SJSA1 (cell line): ENCODE results near the gene PRSS21. TPM values are rescaled to one million over a fixed set of nuclear protein-coding genes. Genes with fewer than 3 reads are reported as not detected.

ENCODE experiments used
- DNase-seq, 2 experiments: peaks; one replicate each; pipeline ENCODE4 v3.0.0-alpha.2; 2015 to 2020; ENCODE audit warnings: low spot score in 2 of 2, low read depth in 1 of 2
- H3K27ac ChIP-seq: fragments of 250-450 bp; sonication (Bioruptor Pico); 2 replicates; pipeline ENCODE4 v1.5.1; 2020; ENCODE audit warnings: mild to moderate bottlenecking, moderate library complexity
- H3K27me3 ChIP-seq: fragments of 250-450 bp; sonication (Bioruptor Pico); replicated peaks from 2 replicates; pipeline ENCODE4 v1.5.1; 2020; ENCODE audit warnings: mild to moderate bottlenecking, moderate library complexity
- H3K36me3 ChIP-seq: fragments of 250-450 bp; sonication (Bioruptor Pico); 2 replicates; pipeline ENCODE4 v1.5.1; 2020; ENCODE audit warnings: mild to moderate bottlenecking
- H3K4me1 ChIP-seq: fragments of 250-450 bp; sonication (Bioruptor Pico); replicated peaks from 2 replicates; pipeline ENCODE4 v1.6.1; 2021; ENCODE audit warnings: mild to moderate bottlenecking
- H3K4me3 ChIP-seq: fragments of 250-450 bp; sonication (Bioruptor Pico); 2 replicates; pipeline ENCODE4 v1.5.1; 2020; ENCODE audit warnings: mild to moderate bottlenecking
- H3K9me3 ChIP-seq: fragments of 250-450 bp; sonication (Bioruptor Pico); replicated peaks from 2 replicates; pipeline ENCODE4 v1.5.1; 2020; ENCODE audit warnings: mild to moderate bottlenecking
- total RNA-seq: library from RNA; depleted of rRNA; stranded (reverse); fragments of >200 nt; shearing (Covaris generic); gene quantifications from 2 replicates; pipeline ENCODE4 v1.2.3, GENCODE V29; 2014

The PRSS21 gene
- total RNA-seq, 1 experiment from 2014 or later: not detected

GRCh38 chr16:2828876-2829430 lies 11.9 kb downstream of the PRSS21 start:
- Histone ChIP-seq H3K4me1 (no peaks in the 10 kb centered on the region), H3K4me3 (no peak overlapping the region), H3K36me3 (no peaks in the 10 kb centered on the region), H3K9me3 (no peaks in the 10 kb centered on the region), H3K27ac (no peak overlapping the region), H3K27me3 (no peaks in the 10 kb centered on the region; the same call in none of the 2 replicates)
- no peak for DNase-seq

GRCh38 chr16:2829501-2830354 lies 12.7 kb downstream of the PRSS21 start, which contains the start of gene ZG16B:
ZG16B (plus strand) TSS chr16:2830303; CDS start chr16:2830442, 139 bp downstream.
- no peak for DNase-seq
- Histone ChIP-seq H3K4me1 (no peaks in the 10 kb centered on the region), H3K9me3 (no peaks in the 10 kb centered on the region), H3K27ac (no peak within 1 kb of the TSS), H3K27me3 (no peaks in the 10 kb centered on the region; the same call in none of the 2 replicates), H3K36me3 (no peaks in the 10 kb centered on the region), H3K4me3 (no peak within 1 kb of the TSS)

- no peak for DNase-seq
- H3K27ac ChIP-seq: no peak overlapping the region
- H3K9me3 ChIP-seq: no peaks in the 10 kb centered on the region
- H3K27me3 ChIP-seq: no peaks in the 10 kb centered on the region; the same call in none of the 2 replicates
- H3K4me3 ChIP-seq: no peak overlapping the region
- no peaks in the 10 kb centered on the region for H3K36me3 ChIP-seq
- H3K4me1 ChIP-seq: peaks cover 2% of the 10 kb centered on the region
Measured at GRCh38 chr16:2830355-2830695, 13.3 kb downstream of the PRSS21 start.

GRCh38 chr16:2831203-2831602 lies 14.2 kb downstream of the PRSS21 start:
- no peaks in the 10 kb centered on the region for H3K9me3 ChIP-seq
- H3K4me1 ChIP-seq: peaks cover 11% of the 10 kb centered on the region
- no peaks in the 10 kb centered on the region; the same call in 1 of the 2 replicates for H3K27me3 ChIP-seq
- no peak overlapping the region for H3K27ac ChIP-seq
- H3K36me3 ChIP-seq: no peaks in the 10 kb centered on the region
- no peak for DNase-seq
- no peak overlapping the region for H3K4me3 ChIP-seq

GRCh38 chr16:2833776-2834175 lies 16.7 kb downstream of the PRSS21 start:
- Histone ChIP-seq H3K36me3 (no peaks in the 10 kb centered on the region), H3K4me3 (no peak overlapping the region), H3K4me1 (peaks cover 21% of the 10 kb centered on the region), H3K9me3 (no peaks in the 10 kb centered on the region), H3K27me3 (no peaks in the 10 kb centered on the region), H3K27ac (no peak overlapping the region)
- DNase-seq: no peak

GRCh38 chr16:2834968-2835367 lies 17.9 kb downstream of the PRSS21 start:
- no peak for DNase-seq
- Histone ChIP-seq H3K4me3 (no peak overlapping the region), H3K27me3 (no peaks in the 10 kb centered on the region), H3K27ac (no peak overlapping the region), H3K9me3 (no peaks in the 10 kb centered on the region), H3K4me1 (peaks cover 25% of the 10 kb centered on the region), H3K36me3 (no peaks in the 10 kb centered on the region)

- Histone ChIP-seq H3K36me3 (no peaks in the 10 kb centered on the region), H3K27me3 (no peaks in the 10 kb centered on the region), H3K4me1 (peaks cover 25% of the 10 kb centered on the region), H3K9me3 (no peaks in the 10 kb centered on the region), H3K4me3 (no peak overlapping the region), H3K27ac (peak overlapping the region; percentile 29)
- peak; percentile 94 to 95 for DNase-seq
Measured at GRCh38 chr16:2835638-2836493, 18.8 kb downstream of the PRSS21 start.

GRCh38 chr16:2836646-2837508 lies 19.8 kb downstream of the PRSS21 start:
- no peaks in the 10 kb centered on the region for H3K36me3 ChIP-seq
- H3K27me3 ChIP-seq: no peaks in the 10 kb centered on the region
- no peak overlapping the region for H3K27ac ChIP-seq
- H3K9me3 ChIP-seq: no peaks in the 10 kb centered on the region
- H3K4me1 ChIP-seq: peaks cover 25% of the 10 kb centered on the region
- DNase-seq: no peak
- H3K4me3 ChIP-seq: no peak overlapping the region

GRCh38 chr16:2838928-2839327 lies 21.9 kb downstream of the PRSS21 start:
- DNase-seq: peak; percentile 53 to 78
- Histone ChIP-seq H3K27ac (no peak overlapping the region), H3K4me1 (peaks cover 25% of the 10 kb centered on the region), H3K4me3 (no peak overlapping the region), H3K36me3 (no peaks in the 10 kb centered on the region), H3K9me3 (no peaks in the 10 kb centered on the region), H3K27me3 (no peaks in the 10 kb centered on the region)

- DNase-seq: no peak
- Histone ChIP-seq H3K27ac (no peak overlapping the region), H3K4me1 (peaks cover 25% of the 10 kb centered on the region), H3K27me3 (no peaks in the 10 kb centered on the region), H3K9me3 (no peaks in the 10 kb centered on the region), H3K36me3 (no peaks in the 10 kb centered on the region), H3K4me3 (no peak overlapping the region)
Measured at GRCh38 chr16:2839650-2840450, 22.8 kb downstream of the PRSS21 start.

- Histone ChIP-seq H3K27me3 (no peaks in the 10 kb centered on the region), H3K9me3 (no peaks in the 10 kb centered on the region), H3K27ac (no peak overlapping the region), H3K4me3 (no peak overlapping the region), H3K36me3 (no peaks in the 10 kb centered on the region), H3K4me1 (peaks cover 17% of the 10 kb centered on the region)
- no peak for DNase-seq
Measured at GRCh38 chr16:2840914-2841313, 23.9 kb downstream of the PRSS21 start.

GRCh38 chr16:2841606-2842339 lies 24.7 kb downstream of the PRSS21 start:
- no peak overlapping the region for H3K4me3 ChIP-seq
- 0 out of 2 replicates have a peak, but pooled peaks cover 3% of the 10 kb centered on the region for H3K27me3 ChIP-seq
- H3K9me3 ChIP-seq: no peaks in the 10 kb centered on the region
- H3K27ac ChIP-seq: no peak overlapping the region
- H3K36me3 ChIP-seq: no peaks in the 10 kb centered on the region
- DNase-seq: no peak
- peaks cover 14% of the 10 kb centered on the region for H3K4me1 ChIP-seq
